HFF-Myc (cell line): Measurements from ENCODE around the gene VAT1L.
A peak's percentile ranks its signal among the peaks of the same experiment; 100 is the strongest.

ENCODE experiments used
- DNase-seq: peaks from one replicate; pipeline ENCODE4 v3.0.0-alpha.2; 2011; ENCODE audit warnings: low read depth; ENCODE audit errors: extremely low read depth
- H3K4me3 ChIP-seq: replicated peaks from 2 replicates; pipeline ENCODE4 v1.5.1; 2011; ENCODE audit warnings: low read depth, mild to moderate bottlenecking, control low read depth, low read length
- CTCF ChIP-seq: IDR thresholded peaks from 2 replicates; pipeline ENCODE4 v1.5.1; 2012; ENCODE audit warnings: mild to moderate bottlenecking, low read depth, low read length, control low read depth; ENCODE audit errors: missing control alignments

The VAT1L gene

GRCh38 chr16:77998350-77999023, 210.1 kb downstream of the VAT1L start:
- no peak for TF ChIP-seq CTCF
- H3K4me3 ChIP-seq: no peak overlapping the region
- DNase-seq: no peak

- DNase-seq: no peak
- no peak for TF ChIP-seq CTCF
- H3K4me3 ChIP-seq: no peak overlapping the region
These were observed 213.2 kb downstream of the VAT1L start for GRCh38 chr16:78001451-78002025.

GRCh38 chr16:78002915-78003538, 214.7 kb downstream of the VAT1L start:
- peak; percentile 71 for TF ChIP-seq CTCF
- peak; percentile 58 for DNase-seq

GRCh38 chr16:78004517-78004916, 216.2 kb downstream of the VAT1L start:
- no peak for TF ChIP-seq CTCF
- DNase-seq: no peak

More at GRCh38 chr16:78002915-78003538, 214.7 kb downstream of the VAT1L start:
- H3K4me3 ChIP-seq: no peak overlapping the region

GRCh38 chr16:78005881-78006280, 217.5 kb downstream of the VAT1L start:
- TF ChIP-seq CTCF: peak; percentile 16
- no peak for DNase-seq
- no peak overlapping the region for H3K4me3 ChIP-seq

More at GRCh38 chr16:78004517-78004916, 216.2 kb downstream of the VAT1L start:
- H3K4me3 ChIP-seq: no peak overlapping the region

GRCh38 chr16:78007121-78007520, 218.8 kb downstream of the VAT1L start:
- no peak for TF ChIP-seq CTCF
- no peak overlapping the region for H3K4me3 ChIP-seq
- DNase-seq: no peak
